ENCODE results near the gene JPT1. TPM values are rescaled to one million over a fixed set of nuclear protein-coding genes. Genes with fewer than 3 reads are reported as not detected.

The JPT1 gene
- polyA plus RNA-seq, 3 donors: 79.8 to 83.9 (median 83.4) TPM

DNA sequence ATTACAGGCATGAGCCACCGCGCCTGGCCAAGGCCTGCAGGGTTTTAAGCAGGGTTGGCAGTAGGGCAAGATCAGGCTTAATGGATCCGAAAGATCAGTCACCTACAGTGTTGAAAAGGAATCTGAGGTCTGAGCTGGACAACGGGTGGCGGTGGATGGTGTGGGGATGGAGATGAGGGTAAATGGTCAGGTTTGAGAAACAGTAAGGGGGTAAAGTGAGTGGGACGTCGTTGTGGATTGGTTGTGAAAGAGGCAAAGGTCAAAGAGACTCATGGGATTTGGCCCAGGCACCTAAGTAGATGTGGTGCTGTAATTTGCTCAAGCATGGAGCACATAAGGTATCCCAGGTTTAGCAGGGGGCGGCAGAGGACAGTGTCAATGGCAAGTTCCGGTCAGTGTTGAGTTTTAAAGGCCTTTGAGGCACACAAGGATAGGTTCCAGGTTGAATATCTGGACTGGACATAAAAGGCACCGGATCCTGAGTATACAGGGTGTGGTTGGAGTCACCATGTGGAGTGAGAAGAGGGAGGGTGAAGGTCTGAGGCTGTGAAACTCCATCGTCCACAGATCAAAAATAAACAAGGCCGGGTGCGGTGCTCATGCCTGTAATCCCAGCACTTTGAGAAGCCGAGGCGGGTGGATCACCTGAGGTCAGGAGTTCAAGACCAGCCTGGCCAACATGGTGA, 67.7 kb downstream of the JPT1 start:
- DNase-seq (ENCODE audit: low read depth in 3 of 3, low spot score in 2 of 3): no peak

Other genes with a start within 250 kb of the JPT1 start
- gene USH1G, start 231.3 kb downstream of the JPT1 start, polyA plus RNA-seq (ENCODE audit: insufficient read length in 3 of 3): under 1 TPM; 0.65 to 0.78 (median 0.67) TPM
- gene OTOP2, start 230.2 kb downstream of the JPT1 start, polyA plus RNA-seq (ENCODE audit: insufficient read length in 3 of 3): not detected
- not detected for gene OTOP3, start 218.6 kb downstream of the JPT1 start, polyA plus RNA-seq (ENCODE audit: insufficient read length in 3 of 3)
- gene HID1, start 181.8 kb downstream of the JPT1 start, polyA plus RNA-seq (ENCODE audit: insufficient read length in 3 of 3): 10 to 100 TPM; 10.4 to 13.1 (median 10.7) TPM
- gene CDR2L, start 166.9 kb downstream of the JPT1 start, polyA plus RNA-seq (ENCODE audit: insufficient read length in 3 of 3): 1 to 10 TPM; 7.3 to 8.6 (median 7.7) TPM
- 10 to 100 TPM; 24.1 to 28.1 (median 27.5) TPM for gene MRPL58, start 141.8 kb downstream of the JPT1 start, polyA plus RNA-seq (ENCODE audit: insufficient read length in 3 of 3)
- 100 to 1,000 TPM; 344 to 358 (median 352) TPM for gene ATP5PD, start 107.5 kb downstream of the JPT1 start, polyA plus RNA-seq (ENCODE audit: insufficient read length in 3 of 3)
- gene KCTD2, start 107.3 kb downstream of the JPT1 start, polyA plus RNA-seq (ENCODE audit: insufficient read length in 3 of 3): 10 to 100 TPM; 32.4 to 33.9 (median 33.3) TPM
- 10 to 100 TPM; 21.1 to 24.8 (median 23.6) TPM for gene SLC16A5, start 66.6 kb downstream of the JPT1 start, polyA plus RNA-seq (ENCODE audit: insufficient read length in 3 of 3)
- gene ARMC7, start 44.5 kb downstream of the JPT1 start, polyA plus RNA-seq (ENCODE audit: insufficient read length in 3 of 3): 10 to 100 TPM; 15.4 to 18.8 (median 16.3) TPM
- 10 to 100 TPM; 43.8 to 51.4 (median 47.2) TPM for gene NT5C, start 22.8 kb downstream of the JPT1 start, polyA plus RNA-seq (ENCODE audit: insufficient read length in 3 of 3)
- 100 to 1,000 TPM; 708 to 791 (median 788) TPM for gene SUMO2, start 28.4 kb upstream of the JPT1 start, polyA plus RNA-seq (ENCODE audit: insufficient read length in 3 of 3)
- gene NUP85, start 51.2 kb upstream of the JPT1 start, polyA plus RNA-seq (ENCODE audit: insufficient read length in 3 of 3): 10 to 100 TPM; 62.6 to 69.3 (median 65.0) TPM
- gene GGA3, start 107.1 kb upstream of the JPT1 start, polyA plus RNA-seq (ENCODE audit: insufficient read length in 3 of 3): 10 to 100 TPM; 36.1 to 45.8 (median 38.3) TPM
- 10 to 100 TPM; 78.7 to 87.0 (median 84.2) TPM for gene MRPS7, start 107.4 kb upstream of the JPT1 start, polyA plus RNA-seq (ENCODE audit: insufficient read length in 3 of 3)
- gene MIF4GD, start 116.7 kb upstream of the JPT1 start, polyA plus RNA-seq (ENCODE audit: insufficient read length in 3 of 3): 10 to 100 TPM; 20.0 to 23.3 (median 22.4) TPM
- 10 to 100 TPM in 1 of 3 donors, 1 to 10 TPM in 2; 5.6 to 10.8 (median 7.4) TPM for gene SLC25A19, start 134.9 kb upstream of the JPT1 start, polyA plus RNA-seq (ENCODE audit: insufficient read length in 3 of 3)